ENCODE data around the gene KLK1. TPM values are rescaled to one million over a fixed set of nuclear protein-coding genes. Genes with fewer than 3 reads are reported as not detected.

The KLK1 gene
- total and polyA plus RNA-seq, 10 of the 15 experiments (the other 5 are each of a cell fraction or from before 2014, with no cell fraction given), result 3.4 to 27.5 (median 20.2) TPM

DNA sequence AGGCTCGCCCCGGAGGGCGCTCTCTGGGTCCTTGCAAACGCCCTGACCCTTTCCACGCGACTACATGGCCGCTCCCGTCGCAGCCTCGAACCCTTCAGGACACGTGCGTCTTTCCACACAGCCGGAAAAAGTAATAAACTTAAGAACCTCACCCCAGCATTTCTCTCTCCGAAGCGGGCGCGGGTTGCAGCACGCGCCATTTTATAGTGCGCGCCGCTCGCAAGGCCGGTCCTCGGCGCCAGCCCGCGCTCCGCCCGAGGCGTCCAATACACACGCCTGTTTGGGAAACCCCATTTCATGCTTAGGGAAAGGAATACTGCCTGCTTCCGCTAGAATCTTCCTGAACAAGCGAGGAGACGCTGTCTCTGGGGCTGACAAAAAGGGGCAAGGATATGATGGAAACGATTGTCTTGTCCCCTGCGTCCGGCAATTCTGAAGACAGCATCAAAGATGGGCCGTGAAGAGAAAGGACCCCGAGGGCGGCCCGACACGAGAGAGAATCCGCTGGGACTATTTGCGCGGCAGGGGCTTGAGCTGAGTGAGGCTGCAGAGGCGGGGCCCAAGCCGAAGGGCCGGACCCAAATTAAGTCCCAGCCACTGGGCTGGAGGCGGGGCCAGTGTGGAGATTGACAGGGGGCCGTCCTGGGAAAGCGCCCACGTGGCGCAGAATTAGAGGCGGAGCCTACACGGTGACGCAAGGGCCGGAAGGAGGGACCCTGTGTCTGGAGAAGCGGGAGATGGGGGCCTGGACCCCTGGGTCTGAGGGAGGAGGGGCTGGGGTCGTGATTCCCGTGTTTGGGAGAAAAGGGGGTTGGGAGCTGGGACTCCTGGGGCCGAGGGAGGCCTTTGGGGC lies 18.9 kb downstream of the KLK1 start (continued):
- TF ChIP-seq JUND (IDR thresholded peaks at IDR 0.05; ENCODE audit: low read depth, low read length), result peak; percentile 34; the same call in 1 of the 2 replicates
- TF ChIP-seq ZNF207 (IDR thresholded peaks at IDR 0.05; ENCODE audit: borderline replicate concordance), result peak; percentile 100
- no peak; the same call in none of the 2 replicates for TF ChIP-seq GATAD2B (conservative IDR thresholded peaks at IDR 0.05; ENCODE audit: low read depth)
- TF ChIP-seq, protein P1, sequence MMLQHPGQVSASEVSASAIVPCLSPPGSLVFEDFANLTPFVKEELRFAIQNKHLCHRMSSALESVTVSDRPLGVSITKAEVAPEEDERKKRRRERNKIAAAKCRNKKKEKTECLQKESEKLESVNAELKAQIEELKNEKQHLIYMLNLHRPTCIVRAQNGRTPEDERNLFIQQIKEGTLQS (IDR thresholded peaks at IDR 0.05; ENCODE audit: borderline replicate concordance, extremely low read depth, low read depth, low read length), result no peak; the same call in 1 of the 2 replicates
- no peak for TF ChIP-seq RFX5 (IDR thresholded peaks at IDR 0.05; ENCODE audit: low read depth, low read length)
- peak; percentile 86; the same call in 1 of the 2 replicates for TF ChIP-seq YY1 (IDR thresholded peaks at IDR 0.05; ENCODE audit: low read depth, low read length)
- TF ChIP-seq, protein P2, sequence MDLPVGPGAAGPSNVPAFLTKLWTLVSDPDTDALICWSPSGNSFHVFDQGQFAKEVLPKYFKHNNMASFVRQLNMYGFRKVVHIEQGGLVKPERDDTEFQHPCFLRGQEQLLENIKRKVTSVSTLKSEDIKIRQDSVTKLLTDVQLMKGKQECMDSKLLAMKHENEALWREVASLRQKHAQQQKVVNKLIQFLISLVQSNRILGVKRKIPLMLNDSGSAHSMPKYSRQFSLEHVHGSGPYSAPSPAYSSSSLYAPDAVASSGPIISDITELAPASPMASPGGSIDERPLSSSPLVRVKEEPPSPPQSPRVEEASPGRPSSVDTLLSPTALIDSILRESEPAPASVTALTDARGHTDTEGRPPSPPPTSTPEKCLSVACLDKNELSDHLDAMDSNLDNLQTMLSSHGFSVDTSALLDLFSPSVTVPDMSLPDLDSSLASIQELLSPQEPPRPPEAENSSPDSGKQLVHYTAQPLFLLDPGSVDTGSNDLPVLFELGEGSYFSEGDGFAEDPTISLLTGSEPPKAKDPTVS (IDR thresholded peaks at IDR 0.05; ENCODE audit: low read depth, low read length), result peak; percentile 79; the same call in 1 of the 2 replicates
- TF ChIP-seq, protein P3, sequence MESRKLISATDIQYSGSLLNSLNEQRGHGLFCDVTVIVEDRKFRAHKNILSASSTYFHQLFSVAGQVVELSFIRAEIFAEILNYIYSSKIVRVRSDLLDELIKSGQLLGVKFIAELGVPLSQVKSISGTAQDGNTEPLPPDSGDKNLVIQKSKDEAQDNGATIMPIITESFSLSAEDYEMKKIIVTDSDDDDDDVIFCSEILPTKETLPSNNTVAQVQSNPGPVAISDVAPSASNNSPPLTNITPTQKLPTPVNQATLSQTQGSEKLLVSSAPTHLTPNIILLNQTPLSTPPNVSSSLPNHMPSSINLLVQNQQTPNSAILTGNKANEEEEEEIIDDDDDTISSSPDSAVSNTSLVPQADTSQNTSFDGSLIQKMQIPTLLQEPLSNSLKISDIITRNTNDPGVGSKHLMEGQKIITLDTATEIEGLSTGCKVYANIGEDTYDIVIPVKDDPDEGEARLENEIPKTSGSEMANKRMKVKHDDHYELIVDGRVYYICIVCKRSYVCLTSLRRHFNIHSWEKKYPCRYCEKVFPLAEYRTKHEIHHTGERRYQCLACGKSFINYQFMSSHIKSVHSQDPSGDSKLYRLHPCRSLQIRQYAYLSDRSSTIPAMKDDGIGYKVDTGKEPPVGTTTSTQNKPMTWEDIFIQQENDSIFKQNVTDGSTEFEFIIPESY (IDR thresholded peaks at IDR 0.05), result peak; percentile 96
- no peak for TF ChIP-seq ASH2L (IDR thresholded peaks at IDR 0.05; ENCODE audit: borderline replicate concordance, low read depth)
- peak; percentile 53; the same call in 1 of the 2 replicates for TF ChIP-seq IRF4 (IDR thresholded peaks at IDR 0.05; ENCODE audit: low read depth, low read length)
- no peak for TF ChIP-seq ZZZ3 (IDR thresholded peaks at IDR 0.05; ENCODE audit: control insufficient read depth, insufficient read length, low read depth)
- TF ChIP-seq KAT2A (conservative IDR thresholded peaks at IDR 0.05; ENCODE audit: control insufficient read depth, low read depth, low read length), result no peak
- 0 out of 2 replicates have a peak, but pooled peaks have one; percentile 35 for TF ChIP-seq TBL1XR1 (IDR thresholded peaks at IDR 0.05; ENCODE audit: low read depth, low read length)
- peak; percentile 60 for TF ChIP-seq SP1 (IDR thresholded peaks at IDR 0.05; ENCODE audit: low read depth, low read length)
- TF ChIP-seq BRCA1 (IDR thresholded peaks at IDR 0.05; ENCODE audit: low read depth, low read length), result no peak
- TF ChIP-seq, protein P4, sequence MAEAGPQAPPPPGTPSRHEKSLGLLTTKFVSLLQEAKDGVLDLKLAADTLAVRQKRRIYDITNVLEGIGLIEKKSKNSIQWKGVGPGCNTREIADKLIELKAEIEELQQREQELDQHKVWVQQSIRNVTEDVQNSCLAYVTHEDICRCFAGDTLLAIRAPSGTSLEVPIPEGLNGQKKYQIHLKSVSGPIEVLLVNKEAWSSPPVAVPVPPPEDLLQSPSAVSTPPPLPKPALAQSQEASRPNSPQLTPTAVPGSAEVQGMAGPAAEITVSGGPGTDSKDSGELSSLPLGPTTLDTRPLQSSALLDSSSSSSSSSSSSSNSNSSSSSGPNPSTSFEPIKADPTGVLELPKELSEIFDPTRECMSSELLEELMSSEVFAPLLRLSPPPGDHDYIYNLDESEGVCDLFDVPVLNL (IDR thresholded peaks at IDR 0.05; ENCODE audit: low read depth, low read length), result peak; percentile 89
- TF ChIP-seq RCOR1 (conservative IDR thresholded peaks at IDR 0.05; ENCODE audit: low read depth, low read length), result peak; percentile 45
- TF ChIP-seq SPI1 (IDR thresholded peaks at IDR 0.05; ENCODE audit: borderline replicate concordance, insufficient read depth, low read depth, low read length), result no peak
- TF ChIP-seq, protein P5, sequence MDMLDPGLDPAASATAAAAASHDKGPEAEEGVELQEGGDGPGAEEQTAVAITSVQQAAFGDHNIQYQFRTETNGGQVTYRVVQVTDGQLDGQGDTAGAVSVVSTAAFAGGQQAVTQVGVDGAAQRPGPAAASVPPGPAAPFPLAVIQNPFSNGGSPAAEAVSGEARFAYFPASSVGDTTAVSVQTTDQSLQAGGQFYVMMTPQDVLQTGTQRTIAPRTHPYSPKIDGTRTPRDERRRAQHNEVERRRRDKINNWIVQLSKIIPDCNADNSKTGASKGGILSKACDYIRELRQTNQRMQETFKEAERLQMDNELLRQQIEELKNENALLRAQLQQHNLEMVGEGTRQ (IDR thresholded peaks at IDR 0.05; ENCODE audit: borderline replicate concordance, low read depth, low read length), result peak; percentile 87
- peak; percentile 97 for TF ChIP-seq POLR2A (IDR thresholded peaks at IDR 0.05; ENCODE audit: low read depth, low read length)
- TF ChIP-seq YBX1 (IDR thresholded peaks at IDR 0.05), result no peak
- TF ChIP-seq, protein P6, sequence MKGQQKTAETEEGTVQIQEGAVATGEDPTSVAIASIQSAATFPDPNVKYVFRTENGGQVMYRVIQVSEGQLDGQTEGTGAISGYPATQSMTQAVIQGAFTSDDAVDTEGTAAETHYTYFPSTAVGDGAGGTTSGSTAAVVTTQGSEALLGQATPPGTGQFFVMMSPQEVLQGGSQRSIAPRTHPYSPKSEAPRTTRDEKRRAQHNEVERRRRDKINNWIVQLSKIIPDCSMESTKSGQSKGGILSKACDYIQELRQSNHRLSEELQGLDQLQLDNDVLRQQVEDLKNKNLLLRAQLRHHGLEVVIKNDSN (IDR thresholded peaks at IDR 0.05; ENCODE audit: borderline replicate concordance, extremely low read length, insufficient read depth, low read depth, low read length), result peak; percentile 89
- no peak; a peak in 1 of 3 replicates for TF ChIP-seq EGR1 (IDR thresholded peaks at IDR 0.05; ENCODE audit: borderline replicate concordance in 1 of 2, low read depth in 2 of 2, low read length in 2 of 2)
